ENCODE results near the gene WDR74.

- TF ChIP-seq, protein P1, sequence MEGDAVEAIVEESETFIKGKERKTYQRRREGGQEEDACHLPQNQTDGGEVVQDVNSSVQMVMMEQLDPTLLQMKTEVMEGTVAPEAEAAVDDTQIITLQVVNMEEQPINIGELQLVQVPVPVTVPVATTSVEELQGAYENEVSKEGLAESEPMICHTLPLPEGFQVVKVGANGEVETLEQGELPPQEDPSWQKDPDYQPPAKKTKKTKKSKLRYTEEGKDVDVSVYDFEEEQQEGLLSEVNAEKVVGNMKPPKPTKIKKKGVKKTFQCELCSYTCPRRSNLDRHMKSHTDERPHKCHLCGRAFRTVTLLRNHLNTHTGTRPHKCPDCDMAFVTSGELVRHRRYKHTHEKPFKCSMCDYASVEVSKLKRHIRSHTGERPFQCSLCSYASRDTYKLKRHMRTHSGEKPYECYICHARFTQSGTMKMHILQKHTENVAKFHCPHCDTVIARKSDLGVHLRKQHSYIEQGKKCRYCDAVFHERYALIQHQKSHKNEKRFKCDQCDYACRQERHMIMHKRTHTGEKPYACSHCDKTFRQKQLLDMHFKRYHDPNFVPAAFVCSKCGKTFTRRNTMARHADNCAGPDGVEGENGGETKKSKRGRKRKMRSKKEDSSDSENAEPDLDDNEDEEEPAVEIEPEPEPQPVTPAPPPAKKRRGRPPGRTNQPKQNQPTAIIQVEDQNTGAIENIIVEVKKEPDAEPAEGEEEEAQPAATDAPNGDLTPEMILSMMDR (IDR thresholded peaks at IDR 0.05; ENCODE audit: insufficient read depth, low read length): no peak
- TF ChIP-seq POLR2AphosphoS5 (IDR thresholded peaks at IDR 0.05; ENCODE audit: low read depth) (no peak), GABPA (IDR thresholded peaks at IDR 0.05; ENCODE audit: low read depth) (no peak), SPI1 (IDR thresholded peaks at IDR 0.05; ENCODE audit: borderline replicate concordance, low read depth) (no peak), REST (IDR thresholded peaks at IDR 0.05; ENCODE audit: insufficient replicate concordance, low read depth) (no peak)
Observed at GRCh38 chr11:62865635-62866034, 26.2 kb upstream of the WDR74 start.
